ENCODE results near the gene KIF26B.
A peak's percentile ranks its signal among the peaks of the same experiment; 100 is the strongest.

Gene KIF26B

GRCh38 chr1:245578771-245579170, 424.0 kb downstream of the KIF26B start:
- no peak for DNase-seq

GRCh38 chr1:245579881-245580280, 425.1 kb downstream of the KIF26B start:
- DNase-seq: no peak

- DNase-seq: no peak
Measured at GRCh38 chr1:245580651-245581050, 425.9 kb downstream of the KIF26B start.

- DNase-seq: peak; percentile 58
Measured at GRCh38 chr1:245582026-245582425, 427.2 kb downstream of the KIF26B start.

GRCh38 chr1:245583081-245583480, 428.3 kb downstream of the KIF26B start:
- DNase-seq: no peak

- peak; percentile 62 for DNase-seq
Measured at GRCh38 chr1:245583575-245584330, 429.0 kb downstream of the KIF26B start.

GRCh38 chr1:245585252-245585959, 430.6 kb downstream of the KIF26B start:
- peak; percentile 43 for DNase-seq

- DNase-seq: no peak
Measured at GRCh38 chr1:245587435-245588115, 432.8 kb downstream of the KIF26B start.

GRCh38 chr1:245588116-245588639, 433.4 kb downstream of the KIF26B start:
- peak; percentile 26 for DNase-seq

- peak; percentile 50 for DNase-seq
Measured at GRCh38 chr1:245589316-245589715, 434.5 kb downstream of the KIF26B start.

- DNase-seq: peak; percentile 81
Measured at GRCh38 chr1:245589906-245590305, 435.1 kb downstream of the KIF26B start.

GRCh38 chr1:245590726-245591125, 435.9 kb downstream of the KIF26B start:
- no peak for DNase-seq

GRCh38 chr1:245591346-245592188, 436.8 kb downstream of the KIF26B start:
- no peak for DNase-seq

- DNase-seq: peak; percentile 57
Measured at GRCh38 chr1:245592189-245592460, 437.3 kb downstream of the KIF26B start.

- DNase-seq: peak; percentile 42
Measured at GRCh38 chr1:245598524-245599305, 443.9 kb downstream of the KIF26B start.

GRCh38 chr1:245599371-245600174, 444.8 kb downstream of the KIF26B start:
- no peak for DNase-seq

GRCh38 chr1:245600658-245601057, 445.9 kb downstream of the KIF26B start:
- DNase-seq: no peak

- DNase-seq: no peak
Measured at GRCh38 chr1:245603311-245603865, 448.6 kb downstream of the KIF26B start.

- DNase-seq: no peak
Measured at GRCh38 chr1:245604979-245605378, 450.2 kb downstream of the KIF26B start.

- peak; percentile 93 for DNase-seq
Measured at GRCh38 chr1:245605480-245606156, 450.8 kb downstream of the KIF26B start.

All from NCI-H69 (cell line).